NCI-H146 treated with DMSO at 0.1 percent for 48 hours (cell line): Measurements from ENCODE around the gene CACNA1B.
"Not testable (repeated sequence)": the region's sequence is repeated elsewhere in the genome, so short reads cannot be mapped to it uniquely, and the experiment has no call there.

Experiments used
- DNase-seq: peaks from one replicate; lab custom pipeline; 2025; ENCODE audit not compliant: unreplicated experiment; lab: John Stamatoyannopoulos, UW

Gene CACNA1B

DNA sequence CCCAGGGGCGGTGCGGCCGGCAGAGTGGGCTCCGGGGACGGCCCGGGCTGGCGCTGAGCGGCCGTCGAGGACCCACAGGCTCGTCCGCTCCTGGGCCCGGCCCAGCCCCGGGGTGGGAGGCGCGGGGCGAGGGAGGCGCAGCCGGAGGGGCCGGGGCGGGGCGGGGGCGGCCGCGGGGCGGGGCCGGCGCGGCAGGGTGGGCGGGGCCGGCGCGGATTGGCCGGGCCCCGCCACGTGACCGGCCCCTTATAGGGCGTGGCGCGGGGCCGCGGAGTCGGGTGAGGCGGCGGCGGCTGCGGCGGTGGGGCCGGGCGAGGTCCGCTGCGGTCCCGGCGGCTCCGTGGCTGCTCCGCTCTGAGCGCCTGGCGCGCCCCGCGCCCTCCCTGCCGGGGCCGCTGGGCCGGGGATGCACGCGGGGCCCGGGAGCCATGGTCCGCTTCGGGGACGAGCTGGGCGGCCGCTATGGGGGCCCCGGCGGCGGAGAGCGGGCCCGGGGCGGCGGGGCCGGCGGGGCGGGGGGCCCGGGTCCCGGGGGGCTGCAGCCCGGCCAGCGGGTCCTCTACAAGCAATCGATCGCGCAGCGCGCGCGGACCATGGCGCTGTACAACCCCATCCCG, at the start of gene CACNA1B:
Gene CACNA1B (plus strand): TSS at position 277 of the 617 bp plus-strand sequence. CDS start 152 bp downstream, at position 429.
- not testable (repeated sequence) for DNase-seq

DNA sequence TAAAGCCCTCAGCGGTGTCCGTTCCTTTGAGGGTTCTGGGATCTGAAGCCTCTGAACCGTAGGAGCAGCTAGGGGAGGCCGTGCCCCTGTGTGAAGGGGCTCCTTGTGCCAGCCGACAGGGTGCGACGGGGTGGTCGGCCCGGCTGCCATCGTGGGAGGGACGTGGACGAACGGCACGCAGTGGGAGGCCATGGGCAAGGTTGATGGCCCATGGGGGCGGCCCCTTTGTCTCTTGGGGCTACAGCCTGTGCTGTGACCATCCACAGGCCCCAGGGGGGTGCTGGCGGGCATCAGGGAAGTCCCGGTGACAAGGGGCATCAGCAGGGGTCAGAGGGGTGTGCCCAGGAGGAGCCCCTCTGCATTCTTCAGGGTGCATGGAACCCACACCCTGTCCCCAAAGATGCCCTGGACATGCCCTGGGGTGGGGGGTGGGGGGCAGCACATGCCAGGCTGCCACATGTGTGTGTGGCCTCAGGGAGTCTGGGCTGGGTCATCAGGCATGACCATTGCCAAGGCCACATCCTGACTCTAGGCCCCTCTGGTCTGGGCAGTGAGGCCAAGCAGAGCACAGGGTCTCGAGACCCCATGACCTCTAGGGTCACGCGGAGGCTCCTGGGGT, 49.6 kb upstream of the CACNA1B start:
- DNase-seq, result no peak

DNA sequence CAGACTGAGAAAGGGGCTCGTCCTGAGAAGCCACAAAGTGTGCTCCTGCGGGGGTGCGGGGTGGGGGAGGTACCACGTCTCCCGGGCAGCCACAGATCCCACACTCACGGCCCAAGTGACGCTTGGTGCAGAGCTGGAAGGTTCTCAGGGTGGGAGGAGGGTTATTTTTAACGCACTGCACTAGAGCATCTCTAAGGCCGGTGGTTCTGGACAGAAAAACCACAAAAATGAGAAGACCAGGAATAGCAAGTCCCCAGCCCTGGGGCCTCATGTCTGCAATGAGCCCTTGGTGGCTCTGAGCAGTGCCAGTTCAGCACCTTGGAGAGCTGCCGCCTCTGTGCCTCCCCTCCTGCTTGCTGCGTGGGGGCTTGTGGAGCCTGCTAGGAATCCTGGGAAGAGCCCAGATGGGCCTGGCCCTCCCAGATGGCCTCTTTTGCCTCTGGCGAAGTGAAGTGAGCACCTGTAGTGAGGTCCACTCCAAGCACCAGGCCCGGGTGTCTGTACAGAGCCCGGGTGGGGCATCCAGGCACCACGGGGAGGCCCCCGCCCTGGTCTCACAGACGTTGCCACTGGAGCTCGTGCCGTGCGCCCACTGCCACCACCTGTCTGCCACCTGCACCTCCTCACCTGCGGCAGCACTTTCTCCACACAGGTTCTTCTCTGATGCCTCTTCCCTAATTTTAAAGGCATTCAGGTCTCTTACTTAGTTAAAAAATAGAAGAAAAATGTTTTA, 48.9 kb upstream of the CACNA1B start:
- DNase-seq, result no peak

DNA sequence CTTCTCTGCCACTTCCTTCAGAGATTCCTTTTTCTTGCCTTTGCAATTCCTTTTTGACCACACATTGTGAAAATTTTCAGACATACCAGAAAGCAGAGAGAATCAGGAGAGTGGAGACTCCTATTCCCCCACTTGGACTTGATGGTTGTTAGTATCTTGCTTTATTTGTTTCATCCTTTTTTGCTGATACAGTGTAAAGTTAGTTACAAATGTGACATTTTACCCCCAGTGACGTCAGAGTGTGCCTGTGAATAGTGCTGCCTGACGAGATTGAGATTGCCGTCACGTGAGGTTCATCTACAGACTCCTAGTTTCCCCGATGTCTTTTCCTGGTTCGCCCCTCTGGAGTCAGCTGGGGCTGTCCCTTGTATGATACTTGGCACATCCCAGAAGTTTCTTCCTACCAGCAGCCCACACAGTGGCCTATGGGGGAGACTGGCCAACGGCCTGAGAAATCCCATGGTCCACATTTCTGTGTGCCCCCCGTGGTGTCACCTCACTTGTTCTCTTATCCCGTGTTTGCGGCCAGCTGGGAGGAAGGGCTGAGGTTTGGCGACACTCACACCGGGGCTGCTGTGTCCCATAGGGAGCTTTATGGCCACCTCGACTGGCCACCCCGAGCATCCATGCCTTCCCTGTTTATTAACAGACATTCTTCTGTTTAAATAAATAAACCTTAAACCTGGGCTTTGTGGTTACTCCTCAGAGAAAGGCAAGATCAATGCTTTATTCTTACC, 48.2 kb upstream of the CACNA1B start:
- no peak for DNase-seq

DNA sequence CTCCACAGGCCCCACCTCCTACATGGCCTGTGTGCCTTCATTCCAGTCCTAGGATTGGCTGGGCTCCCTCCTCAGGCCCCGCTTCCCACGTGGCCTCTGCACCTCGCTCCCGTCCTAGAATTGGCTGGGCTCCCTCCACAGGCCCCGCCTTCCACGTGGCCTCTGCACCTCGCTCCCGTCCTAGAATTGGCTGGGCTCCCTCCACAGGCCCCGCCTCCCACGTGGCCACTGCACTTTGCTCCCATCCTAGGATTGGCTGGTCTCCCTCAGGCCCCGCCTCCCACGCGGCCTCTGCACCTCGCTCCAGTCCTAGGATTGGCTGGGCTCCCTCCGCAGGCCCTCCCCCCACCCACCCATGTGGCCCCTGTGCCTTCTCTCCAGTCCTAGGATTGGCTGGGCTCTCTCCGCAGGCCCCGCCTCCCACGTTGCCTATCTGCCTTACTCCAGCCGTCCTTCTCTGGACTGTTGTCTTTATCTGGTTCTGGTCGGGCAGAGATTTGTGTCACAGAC, 45.3 kb upstream of the CACNA1B start:
- no peak for DNase-seq

DNA sequence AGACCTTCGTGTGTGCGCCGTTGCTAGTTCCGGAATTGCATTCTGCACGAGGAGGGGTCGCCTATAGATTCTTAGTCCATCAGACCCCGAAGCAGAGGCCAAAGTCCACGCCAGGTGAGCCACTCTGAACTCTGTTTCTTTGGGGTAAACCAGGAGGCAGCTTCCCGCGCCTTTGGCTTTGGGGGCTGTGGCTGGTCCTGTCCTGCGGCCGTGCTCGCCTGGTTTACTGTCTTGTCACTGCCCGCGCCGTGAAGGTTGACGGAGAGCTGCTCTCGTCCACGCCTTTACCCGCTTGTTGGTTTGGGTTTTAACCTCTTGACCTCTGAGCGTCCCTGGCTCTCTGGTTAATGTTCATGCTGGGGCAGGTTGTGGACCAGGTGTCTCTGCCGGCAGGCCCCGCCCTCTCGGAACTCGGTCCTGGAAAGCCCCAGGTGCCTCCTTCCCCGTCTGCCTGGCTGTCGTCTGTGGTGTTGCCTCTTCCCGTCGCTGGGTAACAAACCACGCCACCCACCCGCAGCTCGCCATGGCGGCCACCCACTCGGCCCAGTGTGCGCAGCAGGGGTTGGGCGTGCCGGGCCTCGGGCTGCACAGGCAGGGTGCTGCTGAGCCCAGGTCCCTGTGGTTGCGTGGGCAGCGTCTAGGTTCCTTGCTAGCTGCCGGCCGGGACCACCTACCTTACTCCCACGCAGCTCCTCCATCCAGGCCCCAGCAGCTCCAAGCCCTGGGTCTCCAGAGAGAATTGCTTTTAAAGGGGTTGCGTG, 44.6 kb upstream of the CACNA1B start:
- no peak for DNase-seq

DNA sequence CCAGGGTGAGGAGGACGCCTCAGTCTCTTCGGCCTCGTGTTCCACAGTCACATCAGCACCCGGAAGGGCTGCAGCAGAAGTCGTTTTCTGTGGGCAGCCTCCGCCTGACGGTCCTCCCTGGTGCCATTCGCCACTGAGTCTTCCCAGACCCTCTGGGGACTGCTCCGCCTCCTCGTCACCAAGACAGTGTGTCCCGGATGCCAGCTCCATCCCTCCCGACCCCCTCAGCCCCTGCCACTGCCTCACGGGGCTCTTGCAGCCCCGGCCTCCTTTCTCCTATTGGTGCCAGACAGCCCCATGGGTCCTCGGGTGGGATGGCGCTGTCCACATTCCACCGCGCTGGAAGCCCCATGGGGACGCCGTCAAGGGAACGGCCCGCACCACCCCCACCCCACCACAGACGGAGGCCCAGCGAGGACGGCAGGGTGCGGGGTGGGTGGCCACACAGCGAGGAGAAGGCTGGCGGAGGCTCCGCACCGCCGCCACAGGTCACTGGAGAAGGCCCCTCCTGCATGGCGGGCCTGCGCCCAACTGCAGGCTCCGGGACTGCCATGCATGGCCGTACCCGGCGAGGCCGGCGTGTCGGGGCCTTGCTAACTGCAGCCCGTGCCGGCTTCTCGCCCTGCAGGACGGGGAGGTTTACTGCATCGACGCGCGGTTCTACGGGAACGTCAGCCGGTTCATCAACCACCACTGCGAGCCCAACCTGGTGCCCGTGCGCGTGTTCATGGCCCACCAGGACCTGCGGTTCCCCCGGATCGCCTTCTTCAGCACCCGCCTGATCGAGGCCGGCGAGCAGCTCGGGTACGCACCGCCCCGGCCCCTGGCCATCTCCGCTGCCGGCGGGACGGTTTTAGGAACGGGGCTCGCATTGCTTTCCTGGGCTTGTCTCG, 43.6 kb upstream of the CACNA1B start:
- no peak for DNase-seq

DNA sequence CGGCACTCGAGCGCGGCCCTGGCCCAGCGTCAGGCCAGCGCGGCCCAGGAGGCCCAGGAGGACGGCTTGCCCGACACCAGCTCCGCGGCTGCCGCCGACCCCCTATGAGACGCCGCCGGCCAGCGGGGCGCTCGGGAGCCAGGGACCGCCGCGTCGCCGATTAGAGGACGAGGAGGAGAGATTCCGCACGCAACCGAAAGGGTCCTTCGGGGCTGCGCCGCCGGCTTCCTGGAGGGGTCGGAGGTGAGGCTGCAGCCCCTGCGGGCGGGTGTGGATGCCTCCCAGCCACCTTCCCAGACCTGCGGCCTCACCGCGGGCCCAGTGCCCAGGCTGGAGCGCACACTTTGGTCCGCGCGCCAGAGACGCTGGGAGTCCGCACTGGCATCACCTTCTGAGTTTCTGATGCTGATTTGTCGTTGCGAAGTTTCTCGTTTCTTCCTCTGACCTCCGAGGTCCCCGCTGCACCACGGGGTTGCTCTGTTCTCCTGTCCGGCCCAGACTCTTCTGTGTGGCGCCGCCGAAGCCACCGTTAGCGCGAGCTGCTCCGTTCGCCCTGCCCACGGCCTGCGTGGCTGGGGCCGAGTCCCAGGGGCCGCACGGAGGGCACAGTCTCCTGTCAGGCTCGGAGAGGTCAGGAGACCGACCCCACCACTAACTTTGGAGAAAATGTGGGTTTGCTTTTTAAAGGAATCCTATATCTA, 42.6 kb upstream of the CACNA1B start:
- DNase-seq, result no peak

DNA sequence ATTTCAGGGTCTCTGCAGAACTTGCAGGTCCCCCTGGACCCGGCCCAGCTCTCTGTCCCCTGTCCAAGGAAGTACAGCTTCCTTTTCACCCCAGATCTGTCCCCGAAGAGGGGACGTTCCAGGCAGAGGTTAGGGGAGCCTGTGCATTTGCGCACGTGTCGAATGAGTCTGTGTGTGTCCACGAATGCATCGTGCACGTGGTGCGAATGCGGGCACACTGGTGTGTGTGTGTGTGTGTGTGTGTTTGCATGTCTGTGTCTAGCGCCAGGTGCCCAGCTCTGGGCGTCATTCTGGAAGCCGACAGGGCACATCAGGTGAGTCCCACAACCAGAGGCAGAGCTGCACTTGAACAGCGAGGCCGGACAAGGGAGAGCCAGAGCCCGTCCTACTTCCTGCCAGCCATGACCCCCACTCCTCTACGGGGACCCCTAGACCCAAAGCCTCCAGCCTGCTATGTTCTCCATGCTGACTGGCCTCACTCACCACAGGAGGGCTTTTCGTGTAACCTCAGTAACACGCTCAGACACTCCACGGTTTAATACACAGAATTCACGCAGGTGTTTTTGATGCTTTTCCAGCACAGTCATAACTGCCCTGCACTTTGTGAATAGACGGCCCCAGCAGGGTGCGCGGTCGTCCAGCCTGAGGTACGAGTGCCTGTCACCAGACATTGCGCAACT, 41.3 kb upstream of the CACNA1B start:
- no peak for DNase-seq

DNA sequence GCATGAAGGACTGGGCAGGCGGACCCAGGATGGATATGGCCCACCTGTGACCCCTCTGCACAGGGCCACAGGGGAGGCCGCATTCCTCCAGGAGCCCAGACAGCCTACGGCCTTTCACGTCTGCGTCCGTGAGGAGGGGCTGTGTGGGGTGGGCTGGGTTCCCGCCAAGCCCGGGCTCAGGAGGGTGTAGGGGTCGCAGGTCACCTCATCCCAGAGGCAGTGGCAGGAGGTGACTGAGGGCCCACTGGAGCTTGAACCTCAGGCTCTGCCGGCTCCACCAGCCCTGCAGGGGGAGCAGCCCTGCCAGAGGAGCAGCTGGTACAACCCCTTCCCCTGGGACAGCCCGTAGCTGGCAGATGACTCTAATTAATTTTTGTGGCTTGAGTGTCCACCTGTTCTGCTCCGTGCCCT, 40.7 kb upstream of the CACNA1B start:
- no peak for DNase-seq

DNA sequence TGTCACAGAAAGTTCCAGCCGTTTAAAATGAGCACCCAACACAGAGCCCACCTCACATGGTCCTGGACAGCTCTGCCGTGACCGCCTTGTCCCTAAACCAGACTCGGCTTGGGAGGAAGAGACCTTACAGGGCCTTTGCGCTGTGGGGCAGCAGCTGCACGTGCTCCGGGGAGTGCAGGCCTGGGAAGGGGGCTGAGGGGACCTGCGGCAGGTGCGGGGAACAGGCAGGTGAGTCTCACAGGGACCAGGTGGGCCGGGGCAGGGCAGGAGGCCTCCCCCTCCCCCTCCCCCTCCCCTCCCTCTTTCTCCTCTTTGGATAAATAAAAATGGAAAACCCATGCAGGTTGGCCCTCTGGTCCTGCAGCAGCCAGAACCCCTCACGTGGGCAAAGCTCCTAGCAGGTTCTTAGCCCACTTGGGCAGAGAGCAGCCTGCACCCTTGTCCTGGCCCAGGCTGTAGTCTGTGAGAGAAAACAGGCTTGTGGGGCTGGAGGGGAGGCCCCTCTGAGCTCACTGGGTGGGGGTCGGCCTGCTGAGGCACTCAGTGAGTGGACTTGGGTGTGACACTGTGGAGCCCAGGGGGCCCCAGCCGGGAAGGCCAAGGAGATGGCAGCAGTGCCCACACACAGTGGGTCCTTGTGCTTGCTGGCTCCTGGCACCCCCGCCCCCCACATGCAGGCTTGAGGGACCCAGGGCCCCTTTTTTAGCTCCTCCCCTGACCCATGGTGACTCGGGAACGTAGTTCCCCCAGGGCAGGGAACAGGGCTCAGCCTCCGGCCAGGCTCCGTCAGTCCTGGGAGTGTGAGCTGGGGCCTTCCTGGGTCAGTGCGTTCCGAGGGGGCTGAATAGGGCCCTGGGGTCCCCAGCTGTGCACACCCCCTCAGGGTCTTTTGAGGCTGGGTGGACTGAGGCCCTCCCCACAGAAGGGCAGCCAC, 40.0 kb upstream of the CACNA1B start:
- no peak for DNase-seq

DNA sequence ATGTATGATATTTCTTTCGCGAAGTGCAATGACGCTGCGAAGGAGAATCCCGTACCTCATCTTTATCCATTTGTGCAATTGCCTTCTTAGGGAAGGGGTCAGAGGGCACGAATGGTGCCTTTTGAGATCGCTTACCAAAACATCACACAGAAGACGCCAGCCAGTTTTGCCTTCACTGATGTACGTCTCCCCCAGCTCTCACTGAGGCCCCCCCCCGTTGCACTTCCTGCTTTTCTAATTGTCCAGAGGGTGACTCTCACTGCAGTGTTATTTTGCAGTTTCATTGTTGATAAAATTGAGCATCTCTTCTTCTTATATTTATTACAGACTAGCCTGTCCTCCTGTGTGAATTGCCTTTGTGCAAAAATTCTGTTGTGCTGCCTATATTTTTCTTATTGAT, 39.0 kb upstream of the CACNA1B start:
- DNase-seq, result no peak

DNA sequence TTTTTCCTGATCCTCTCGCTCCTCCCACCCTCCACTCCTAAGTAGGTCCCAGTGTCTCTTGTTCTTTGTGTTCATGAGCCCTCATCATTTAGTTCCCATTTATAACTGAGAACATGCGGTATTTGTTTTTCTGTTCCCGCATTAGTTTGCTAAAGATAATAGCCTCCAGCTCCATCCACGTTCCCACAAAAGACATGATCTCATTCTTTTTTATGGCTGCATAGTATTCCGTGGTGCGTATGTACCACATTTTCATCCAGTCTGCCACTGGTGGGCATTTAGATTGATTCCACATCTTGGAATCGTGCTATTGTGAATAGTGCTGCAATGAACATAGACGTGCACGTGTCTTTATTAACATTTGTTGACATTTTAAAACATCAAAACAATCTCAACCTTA, 34.2 kb upstream of the CACNA1B start:
- DNase-seq, result no peak

DNA sequence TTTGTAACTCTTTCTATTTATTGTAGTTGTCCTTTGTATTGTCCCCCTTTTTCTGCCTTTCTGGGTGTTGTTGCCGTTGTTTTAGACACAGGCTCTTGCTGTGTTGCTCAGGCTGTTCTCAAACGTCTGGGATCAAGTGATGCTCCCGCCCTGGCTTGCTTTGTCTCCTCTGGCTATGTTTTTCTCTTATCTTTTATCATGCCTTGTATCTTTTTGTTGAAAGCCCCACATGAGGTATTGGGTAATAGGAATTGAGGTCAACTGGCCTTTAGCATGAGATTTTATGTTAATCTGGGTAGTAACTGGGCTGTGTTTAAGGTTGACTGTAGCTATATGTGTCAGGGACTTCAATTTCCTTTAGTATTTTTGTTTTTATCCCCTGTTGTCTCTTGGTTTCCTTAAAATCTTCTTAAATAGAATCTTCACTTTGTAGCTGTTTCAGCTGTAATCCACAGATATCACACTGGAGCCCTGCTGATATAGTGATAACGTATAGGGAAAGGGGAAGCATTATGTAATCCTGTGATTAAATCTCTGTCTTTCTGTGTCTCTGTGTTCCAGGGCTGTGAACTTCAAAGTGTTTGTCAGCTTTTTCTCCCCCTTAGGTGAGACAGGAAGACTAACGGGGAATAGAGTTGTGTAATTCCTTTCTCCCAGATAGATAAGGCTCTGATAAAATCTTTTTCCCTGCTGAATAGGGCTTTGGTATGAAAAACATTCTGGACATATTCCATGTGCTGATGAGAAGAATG, 25.9 kb upstream of the CACNA1B start:
- no peak for DNase-seq

DNA sequence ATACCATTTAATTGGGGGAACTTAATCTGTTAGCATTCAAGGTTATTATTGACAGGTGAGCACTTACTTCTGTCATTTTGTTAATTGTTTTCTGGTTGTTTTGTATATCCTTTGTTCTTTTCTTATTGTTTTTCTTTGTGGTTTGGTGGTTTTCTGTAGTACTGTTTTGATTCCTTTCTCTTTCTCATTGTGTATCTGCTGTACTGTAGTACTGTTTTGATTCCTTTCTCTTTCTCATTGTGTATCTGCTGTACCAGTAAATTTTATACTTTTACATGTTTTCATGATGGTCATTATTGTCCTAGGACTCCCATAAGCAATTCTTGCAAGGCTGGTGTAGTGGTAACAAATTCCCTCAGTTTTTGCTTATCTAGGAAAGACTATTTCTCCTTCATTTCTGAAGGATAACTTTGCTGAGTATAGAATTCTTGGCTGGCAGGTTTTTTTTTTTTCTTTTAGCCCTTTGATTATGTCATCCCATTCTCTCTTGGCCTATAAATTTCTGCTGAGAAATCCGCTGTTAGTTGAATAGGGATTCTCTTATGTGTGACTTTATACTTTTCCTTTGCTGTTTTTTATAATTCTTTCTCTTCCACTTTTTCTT, 24.1 kb upstream of the CACNA1B start:
- no peak for DNase-seq

DNA sequence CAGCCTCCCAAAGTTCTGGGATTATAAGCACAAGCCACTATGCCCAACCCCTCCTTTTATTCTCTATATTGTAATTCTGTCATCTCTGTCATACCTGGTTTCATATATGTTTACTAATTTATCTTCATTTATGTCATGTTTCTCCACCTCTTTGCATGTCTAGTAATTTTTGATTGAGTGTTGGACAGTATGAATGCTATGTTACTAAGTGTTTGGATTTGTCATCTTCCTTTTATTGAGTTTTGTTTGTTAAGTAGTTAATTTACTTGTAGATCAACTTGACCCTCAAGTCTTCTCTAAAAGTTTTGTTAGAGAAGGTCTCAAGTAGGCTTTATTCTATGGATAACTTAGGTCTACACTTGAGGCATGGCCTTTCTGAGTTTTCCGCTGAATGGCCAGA, 17.2 kb upstream of the CACNA1B start:
- no peak for DNase-seq
